H1 (cell line): ENCODE results near the gene RIMKLA. TPM values are rescaled to one million over a fixed set of nuclear protein-coding genes. Genes with fewer than 3 reads are reported as not detected.

Source experiments
- CTCF ChIA-PET: fragments of 300-600 bp; sonication (Branson Sonifier 250); formaldehyde crosslinking; loops from one replicate; lab custom pipeline; 2021; ENCODE audit not compliant: partially characterized antibody; lab: Charles Lee
- POLR2A ChIA-PET: fragments of 300-600 bp; sonication (Branson Sonifier 250); formaldehyde crosslinking; loops from one replicate; lab custom pipeline; 2021; ENCODE audit warnings: inconsistent platforms; ENCODE audit not compliant: partially characterized antibody; lab: Charles Lee
- DNase-seq, 2 experiments: peaks; one replicate each; pipeline versions ENCODE4 v3.0.0 to v3.0.0-alpha.2; 2010 to 2022; ENCODE audit warnings: low spot score in 2 of 2, low read depth in 1 of 2, mixed read lengths in 1 of 2
- FAIRE-seq: peaks from 2 replicates; lab custom pipeline; 2011; peaks lifted over from hg19 to GRCh38; lab: Jason Lieb, UNC
- H2AFZ ChIP-seq: 2 replicates; pipeline ENCODE4 v1.8.1; 2012; ENCODE audit warnings: low read length, inconsistent platforms
- H2AK5ac ChIP-seq: 2 replicates; pipeline ENCODE4 v1.6.1; 2013; ENCODE audit warnings: low read depth, low read length
- H2BK120ac ChIP-seq: replicated peaks from 2 replicates; pipeline ENCODE3; 2013; ENCODE audit warnings: low read depth, low read length, inconsistent platforms
- H2BK12ac ChIP-seq: 2 replicates; pipeline ENCODE4 v1.6.1; 2013; ENCODE audit warnings: low read depth, low read length
- H2BK15ac ChIP-seq: 2 replicates; pipeline ENCODE4 v1.6.1; 2013; ENCODE audit warnings: low read length
- H2BK20ac ChIP-seq: 2 replicates; pipeline ENCODE4 v1.6.1; 2013; ENCODE audit warnings: low read length
- H2BK5ac ChIP-seq: 2 replicates; pipeline ENCODE4 v1.6.1; 2013; ENCODE audit warnings: low read depth, low read length
- H3K14ac ChIP-seq: 2 replicates; pipeline ENCODE4 v1.6.1; 2013; ENCODE audit warnings: inconsistent platforms; ENCODE audit not compliant: insufficient read length
- H3K18ac ChIP-seq: 2 replicates; pipeline ENCODE4 v1.6.1; 2013; ENCODE audit warnings: low read length; ENCODE audit errors: extremely low read depth
- H3K23ac ChIP-seq: 2 replicates; pipeline ENCODE4 v1.6.1; 2013; ENCODE audit warnings: inconsistent platforms; ENCODE audit not compliant: insufficient read length
- H3K23me2 ChIP-seq: 2 replicates; pipeline ENCODE4 v1.6.1; 2013; ENCODE audit warnings: low read depth, low read length
- H3K27ac ChIP-seq: 2 replicates; pipeline ENCODE4 v1.6.1; 2011; ENCODE audit warnings: low read depth, low read length, inconsistent platforms
- H3K27me3 ChIP-seq, 4 experiments: replicated peaks in 1 of 4; 1 replicate in 1 of 4; 2 replicates in 3 of 4; pipeline versions ENCODE4 v1.6.1 to v1.8.1; 2011 to 2013; ENCODE audit warnings: low read length in 3 of 4, mild to moderate bottlenecking in 3 of 4, inconsistent platforms in 2 of 4, mixed read lengths in 2 of 4, moderate library complexity in 1 of 4; ENCODE audit not compliant: control insufficient read depth in 3 of 4, insufficient read depth in 3 of 4; ENCODE audit errors: extremely low read depth in 1 of 4
- H3K36me3 ChIP-seq, 4 experiments: 2 replicates each; pipeline versions ENCODE4 v1.6.1 to v1.8.1; 2011 to 2013; ENCODE audit warnings: mild to moderate bottlenecking in 4 of 4, low read length in 3 of 4, moderate library complexity in 2 of 4, control low read depth in 1 of 4, inconsistent platforms in 1 of 4; ENCODE audit not compliant: insufficient read depth in 4 of 4, control insufficient read depth in 2 of 4
- H3K4ac ChIP-seq: replicated peaks from 2 replicates; pipeline ENCODE3; 2013; ENCODE audit warnings: low read length, low read depth, mixed read lengths, inconsistent platforms; ENCODE audit not compliant: insufficient read length
- H3K4me1 ChIP-seq, 4 experiments: replicated peaks in 1 of 4; 1 replicate in 1 of 4; 2 replicates in 3 of 4; pipeline versions ENCODE4 v1.6.1 to v1.8.1; 2011 to 2013; ENCODE audit warnings: low read length in 3 of 4, inconsistent platforms in 2 of 4, mixed read lengths in 1 of 4; ENCODE audit not compliant: insufficient read depth in 4 of 4, control insufficient read depth in 3 of 4
- H3K4me2 ChIP-seq, 2 experiments: 2 replicates each; pipeline versions ENCODE4 v1.6.1 to v1.8.1; 2011 to 2013; ENCODE audit warnings: low read depth in 2 of 2, low read length in 2 of 2, control low read depth in 1 of 2, inconsistent platforms in 1 of 2, mild to moderate bottlenecking in 1 of 2; ENCODE audit not compliant: insufficient read depth in 1 of 2
- H3K4me3 ChIP-seq, 4 experiments: fragments of 200-600, 300-600 bp in 1 of 4; sonication (generic), shearing (Covaris generic), sonication (Bioruptor Twin) in 1 of 4; 2 replicates each; pipeline versions ENCODE4 v1.5.1 to v1.8.1; 2011 to 2016; ENCODE audit warnings: low read length in 4 of 4, low read depth in 3 of 4, control low read depth in 2 of 4, inconsistent platforms in 2 of 4, mild to moderate bottlenecking in 2 of 4, mixed read lengths in 1 of 4, moderate library complexity in 1 of 4; ENCODE audit not compliant: insufficient read depth in 2 of 4; ENCODE audit errors: extremely low read depth in 1 of 4
- H3K56ac ChIP-seq: replicated peaks from 2 replicates; pipeline ENCODE3; 2013; ENCODE audit warnings: low read depth, mild to moderate bottlenecking, mixed read lengths, low read length, inconsistent platforms; ENCODE audit not compliant: insufficient read length
- H3K79me1 ChIP-seq: 2 replicates; pipeline ENCODE4 v1.6.1; 2013; ENCODE audit warnings: low read depth, low read length, control low read depth
- H3K79me2 ChIP-seq, 2 experiments: 2 replicates each; pipeline versions ENCODE4 v1.6.1 to v1.8.1; 2012 to 2013; ENCODE audit warnings: low read length in 2 of 2, mild to moderate bottlenecking in 2 of 2, inconsistent platforms in 1 of 2; ENCODE audit not compliant: insufficient read depth in 2 of 2, control insufficient read depth in 1 of 2
- H3K9ac ChIP-seq, 4 experiments: replicated peaks in 1 of 4; 1 replicate in 1 of 4; 2 replicates in 3 of 4; pipeline versions ENCODE4 v1.6.1 to v1.8.1; 2011 to 2013; ENCODE audit warnings: low read depth in 3 of 4, low read length in 3 of 4, control low read depth in 2 of 4, mild to moderate bottlenecking in 2 of 4, moderate library complexity in 2 of 4, inconsistent platforms in 1 of 4; ENCODE audit errors: extremely low read depth in 1 of 4
- H3K9me3 ChIP-seq, 2 experiments: 2 replicates each; pipeline versions ENCODE4 v1.6.1 to v1.8.1; 2012 to 2013; ENCODE audit warnings: mild to moderate bottlenecking in 2 of 2, moderate library complexity in 2 of 2, control low read depth in 1 of 2, inconsistent platforms in 1 of 2, low read depth in 1 of 2, low read length in 1 of 2, mixed read lengths in 1 of 2; ENCODE audit not compliant: insufficient read depth in 2 of 2
- H4K20me1 ChIP-seq, 2 experiments: replicated peaks in 1 of 2; 2 replicates each; pipeline versions ENCODE3 to v1.8.1; 2011 to 2013; ENCODE audit warnings: inconsistent platforms in 2 of 2, low read length in 2 of 2, mild to moderate bottlenecking in 1 of 2; ENCODE audit not compliant: insufficient read depth in 2 of 2, control insufficient read depth in 1 of 2
- H4K5ac ChIP-seq: 2 replicates; pipeline ENCODE4 v1.6.1; 2013; ENCODE audit warnings: low read length, low read depth, mixed read lengths, inconsistent platforms; ENCODE audit not compliant: insufficient read length
- H4K8ac ChIP-seq: 2 replicates; pipeline ENCODE4 v1.8.0; 2013; ENCODE audit warnings: mild to moderate bottlenecking, moderate library complexity, low read length, inconsistent platforms; ENCODE audit not compliant: insufficient read depth; ENCODE audit errors: extremely low read depth
- H4K91ac ChIP-seq: replicated peaks from 2 replicates; pipeline ENCODE3; 2013; ENCODE audit warnings: low read length, mixed read lengths, inconsistent platforms; ENCODE audit not compliant: insufficient read length
- ASH2L ChIP-seq: fragments of 200-600, 300-600 bp; sonication (generic); IDR thresholded peaks from one replicate; pipeline ENCODE4 v1.7.1; 2017; ENCODE audit warnings: low read length
- CBX5 ChIP-seq: fragments of 300-800, 300-1000 bp; sonication (generic); IDR thresholded peaks from 2 replicates; pipeline ENCODE4 v1.7.1; 2016; ENCODE audit warnings: antibody characterized with exemption, low read length, low read depth
- CREB1 ChIP-seq: IDR thresholded peaks from 2 replicates; pipeline ENCODE4 v1.6.1; 2012; ENCODE audit warnings: inconsistent platforms
- CTBP2 ChIP-seq: IDR thresholded peaks from 2 replicates; pipeline ENCODE4 v1.7.0; 2011; ENCODE audit warnings: borderline replicate concordance, mild to moderate bottlenecking, moderate library complexity, mixed read lengths, low read length; ENCODE audit not compliant: insufficient read depth, insufficient read length
- EZH2 ChIP-seq: fragments of 200-600 bp; sonication (generic); IDR thresholded peaks from 2 replicates; pipeline ENCODE4 v1.7.1; 2012; ENCODE audit warnings: low read depth, mild to moderate bottlenecking, moderate library complexity, low read length, inconsistent platforms; ENCODE audit not compliant: severe bottlenecking
- NRF1 ChIP-seq: IDR thresholded peaks from 2 replicates; pipeline ENCODE4 v1.6.1; 2011; ENCODE audit warnings: mild to moderate bottlenecking, low read depth, low read length, improper control_type of control experiment
- POLR2AphosphoS5 ChIP-seq: IDR thresholded peaks from 2 replicates; pipeline ENCODE4 v1.6.1; 2011; ENCODE audit warnings: low read depth, low read length
- RNF2 ChIP-seq: fragments of 200-900, 300-1000 bp; sonication (generic); IDR thresholded peaks from 2 replicates; pipeline ENCODE4 v1.7.1; 2016; ENCODE audit warnings: borderline replicate concordance, low read depth, mild to moderate bottlenecking, antibody characterized with exemption, low read length; ENCODE audit not compliant: poor library complexity, severe bottlenecking; ENCODE audit errors: missing control alignments
- SAP30 ChIP-seq: fragments of 300-600 bp; sonication (generic); IDR thresholded peaks from 2 replicates; pipeline ENCODE4 v1.7.1; 2012; ENCODE audit warnings: low read length, moderate library complexity, mild to moderate bottlenecking, inconsistent platforms; ENCODE audit not compliant: insufficient read depth, insufficient replicate concordance
- SIRT6 ChIP-seq: IDR thresholded peaks from one replicate; pipeline ENCODE4 v1.7.1; 2012; ENCODE audit warnings: low read length, inconsistent platforms
- TAF7 ChIP-seq: optimal IDR thresholded peaks from 2 replicates; pipeline ENCODE3; 2011; ENCODE audit warnings: low read depth, mild to moderate bottlenecking, inconsistent platforms, low read length, moderate library complexity, borderline replicate concordance
- TEAD4 ChIP-seq: IDR thresholded peaks from 2 replicates; pipeline ENCODE4 v1.6.1; 2012; ENCODE audit warnings: low read depth, low read length, inconsistent platforms, mixed read lengths
- WGBS, 2 experiments: shearing (Covaris generic) in 1 of 2; methylation state at CpG; one replicate each; pipeline versions ENCODE4 v1.1.6 to v1.1.7; 2013 to 2015; ENCODE audit warnings: low lambda C conversion rate in 2 of 2, mixed read lengths in 2 of 2, inconsistent platforms in 1 of 2, low coverage in 1 of 2, missing lambda C conversion rate in 1 of 2; ENCODE audit not compliant: insufficient replicate concordance in 2 of 2, insufficient coverage in 1 of 2, insufficient read length in 1 of 2; ENCODE audit errors: extremely low coverage in 1 of 2, missing lambda C conversion rate in 1 of 2; 5-methylcytosine and 5-hydroxymethylcytosine counted together
- polyA plus RNA-seq, 7 experiments: library from polyadenylated mRNA; depleted of rRNA in 3 of 7; stranded (reverse) in 5 of 7; unstranded in 2 of 7; fragments of >200 nt in 5 of 7; fragments of 200-250 nt in 2 of 7; gene quantifications; 1 replicate in 5 of 7; 2 replicates in 1 of 7; 4 replicates in 1 of 7; pipeline versions ENCODE4 v1.2.1 to v1.2.3, GENCODE V29; 2011 to 2013; ENCODE audit warnings: missing spikeins in 2 of 7, mixed read lengths in 2 of 7
- total RNA-seq: library from RNA; stranded (reverse); fragmentation: NEBNext Ultra II Directional; extraction: Animal tissue kit (Norgen Biotek cat#: 25700); gene quantifications from 2 replicates; pipeline ENCODE4 v1.2.1, GENCODE V29; 2021
- TF ChIP-seq, protein P1 (sequence below): IDR thresholded peaks from 2 replicates; pipeline ENCODE4 v1.6.1; 2011; ENCODE audit warnings: low read length, improper control_type of control experiment

RIMKLA gene
- total and polyA plus RNA-seq, 2 of the 8 experiments (the other 6 are each of a cell fraction or from before 2014, with no cell fraction given) = 3.2 to 5.8 TPM

GRCh38 chr1:42343049-42343448 is 37.5 kb upstream of the RIMKLA start:
- H3K4me1 ChIP-seq = peaks cover 0 to 10% (median 6%) of the 10 kb centered on the region in 4 experiments; a peak in 3 of 7 replicates
- no peak overlapping the region for H3K4me3 ChIP-seq
- H3K23ac ChIP-seq = no peak overlapping the region
- H3K14ac ChIP-seq = no peak overlapping the region
- no peaks in the 10 kb centered on the region for H3K23me2 ChIP-seq
- no peak overlapping the region for H4K91ac ChIP-seq
- TF ChIP-seq CBX5 (no peak), ASH2L (no peak), NRF1 (no peak), RNF2 (no peak), EZH2 (no peak), SAP30 (no peak), CTBP2 (no peak), CREB1 (no peak), SIRT6 (no peak), TEAD4 (no peak), TAF7 (no peak), POLR2AphosphoS5 (no peak)
- TF ChIP-seq, protein P1, sequence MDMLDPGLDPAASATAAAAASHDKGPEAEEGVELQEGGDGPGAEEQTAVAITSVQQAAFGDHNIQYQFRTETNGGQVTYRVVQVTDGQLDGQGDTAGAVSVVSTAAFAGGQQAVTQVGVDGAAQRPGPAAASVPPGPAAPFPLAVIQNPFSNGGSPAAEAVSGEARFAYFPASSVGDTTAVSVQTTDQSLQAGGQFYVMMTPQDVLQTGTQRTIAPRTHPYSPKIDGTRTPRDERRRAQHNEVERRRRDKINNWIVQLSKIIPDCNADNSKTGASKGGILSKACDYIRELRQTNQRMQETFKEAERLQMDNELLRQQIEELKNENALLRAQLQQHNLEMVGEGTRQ = no peak
- no peak overlapping the region for H3K4me2 ChIP-seq
- H4K20me1 ChIP-seq = no peaks in the 10 kb centered on the region
- no peak overlapping the region for H2BK12ac ChIP-seq
- H2BK20ac ChIP-seq = no peak overlapping the region
- H2BK120ac ChIP-seq = no peak overlapping the region
- no peaks in the 10 kb centered on the region for H3K79me1 ChIP-seq
- no peaks in the 10 kb centered on the region for H3K79me2 ChIP-seq
- no peak overlapping the region for H3K9ac ChIP-seq
- H3K36me3 ChIP-seq = no peaks in the 10 kb centered on the region
- no peak overlapping the region for H3K56ac ChIP-seq
- no peak for FAIRE-seq
- no peak overlapping the region for H2BK5ac ChIP-seq
- H3K4ac ChIP-seq = no peak overlapping the region
- no peak overlapping the region for H2AK5ac ChIP-seq
- ChIA-PET POLR2A (no interaction called here), CTCF (interaction anchor here (0.6 to 1.6 kb wide), 7 partner anchors 15 to 1664 kb away, joined by 3 to 4 read pairs (median 3); no protein-coding TSS in a partner anchor)
- H2BK15ac ChIP-seq = no peak overlapping the region
- H4K5ac ChIP-seq = no peak overlapping the region
- H3K27ac ChIP-seq = no peak overlapping the region
- WGBS, 2 experiments = 79% methylated on average over 5 of the region's 5 CpGs; no CpG with 5 or more reads in 1 of the 2 experiments
- no peaks in the 10 kb centered on the region for H3K9me3 ChIP-seq
- H3K27me3 ChIP-seq = no peaks in the 10 kb centered on the region; a peak in 1 of 7 replicates
- no peak overlapping the region for H4K8ac ChIP-seq
- DNase-seq = no peak
- H2AFZ ChIP-seq = no peak overlapping the region
- H3K18ac ChIP-seq = no peak overlapping the region
